ENCODE data around the gene CUL4A. TPM values are rescaled to one million over a fixed set of nuclear protein-coding genes. Genes with fewer than 3 reads are reported as not detected.
"Not testable (repeated sequence)": the region's sequence is repeated elsewhere in the genome, so short reads cannot be mapped to it uniquely, and the experiment has no call there.

Gene CUL4A
- total RNA-seq, 4 donors from 2014 or later: 95.6 to 221 (median 119) TPM

- Histone ChIP-seq H3K27ac (no peak overlapping the region), H3K4me3 (no peak overlapping the region), H3K27me3 (no peaks in the 10 kb centered on the region), H3K36me3 (peaks cover 71% of the 10 kb centered on the region), H3K9me3 (no peaks in the 10 kb centered on the region), H3K4me1 (no peaks in the 10 kb centered on the region)
- 92% methylated on average over 11 of the region's 15 CpGs for WGBS
- TF ChIP-seq CTCF (IDR thresholded peaks at IDR 0.05) (no peak), POLR2AphosphoS5 (IDR thresholded peaks at IDR 0.05) (no peak), EP300 (IDR thresholded peaks at IDR 0.05) (no peak), POLR2A (IDR thresholded peaks at IDR 0.05) (no peak)
- DNase-seq (ENCODE audit: low spot score in 2 of 2): peak in 1 of 2 donors; percentile 57
Measured at GRCh38 chr13:113239357-113239756, 29.9 kb downstream of the CUL4A start.

GRCh38 chr13:113239986-113240385, 30.6 kb downstream of the CUL4A start:
- 90% methylated on average over 6 of the region's 6 CpGs for WGBS
- no peaks in the 10 kb centered on the region for H3K4me1 ChIP-seq

GRCh38 chr13:113241623-113242022, 32.2 kb downstream of the CUL4A start:
- DNase-seq (ENCODE audit: low spot score in 2 of 2); H3K27me3 ChIP-seq; H3K27ac ChIP-seq; H3K9me3 ChIP-seq; H3K4me3 ChIP-seq; H3K4me1 ChIP-seq: not testable (repeated sequence)
- peaks cover 83% of the 10 kb centered on the region for H3K36me3 ChIP-seq
- WGBS: 90% methylated on average over 8 of the region's 8 CpGs

More at GRCh38 chr13:113239986-113240385, 30.6 kb downstream of the CUL4A start:
- peak in 1 of 2 donors; percentile 63 for DNase-seq (ENCODE audit: low spot score in 2 of 2)
- H3K27me3 ChIP-seq: no peaks in the 10 kb centered on the region
- H3K27ac ChIP-seq: no peak overlapping the region
- no peak overlapping the region for H3K4me3 ChIP-seq
- H3K36me3 ChIP-seq: peaks cover 74% of the 10 kb centered on the region
- no peaks in the 10 kb centered on the region for H3K9me3 ChIP-seq
- TF ChIP-seq POLR2A (IDR thresholded peaks at IDR 0.05) (no peak), EP300 (IDR thresholded peaks at IDR 0.05) (no peak), POLR2AphosphoS5 (IDR thresholded peaks at IDR 0.05) (no peak), CTCF (IDR thresholded peaks at IDR 0.05) (no peak)

- WGBS: 82% methylated on average over 6 of the region's 6 CpGs
- H3K27me3 ChIP-seq: no peaks in the 10 kb centered on the region
- no peaks in the 10 kb centered on the region for H3K9me3 ChIP-seq
- DNase-seq (ENCODE audit: low spot score in 2 of 2): no peak
- peaks cover 96% of the 10 kb centered on the region for H3K36me3 ChIP-seq
- no peaks in the 10 kb centered on the region for H3K4me1 ChIP-seq
- H3K27ac ChIP-seq: no peak overlapping the region
- H3K4me3 ChIP-seq: no peak overlapping the region
- TF ChIP-seq POLR2A (IDR thresholded peaks at IDR 0.05) (no peak), CTCF (IDR thresholded peaks at IDR 0.05) (no peak), POLR2AphosphoS5 (IDR thresholded peaks at IDR 0.05) (no peak), EP300 (IDR thresholded peaks at IDR 0.05) (no peak)
Measured at GRCh38 chr13:113243847-113244246, 34.4 kb downstream of the CUL4A start.

- Histone ChIP-seq H3K4me1 (no peaks in the 10 kb centered on the region), H3K4me3 (no peak overlapping the region), H3K9me3 (no peaks in the 10 kb centered on the region), H3K27me3 (no peaks in the 10 kb centered on the region), H3K36me3 (peaks cover 96% of the 10 kb centered on the region), H3K27ac (no peak overlapping the region)
- TF ChIP-seq POLR2AphosphoS5 (IDR thresholded peaks at IDR 0.05): no peak
- no peak for TF ChIP-seq POLR2A (IDR thresholded peaks at IDR 0.05)
- no peak for TF ChIP-seq CTCF (IDR thresholded peaks at IDR 0.05)
- TF ChIP-seq EP300 (IDR thresholded peaks at IDR 0.05): no peak
- peak in 1 of 2 donors; percentile 8 for DNase-seq (ENCODE audit: low spot score in 2 of 2)
- WGBS: 66% methylated on average over 10 of the region's 10 CpGs
Measured at GRCh38 chr13:113245849-113246796, 36.7 kb downstream of the CUL4A start.
